SIG-M5 (cell line): Measurements from ENCODE around the gene UBE2N.

Experiments used
- DNase-seq: peaks from one replicate; lab custom pipeline; 2025; lab: John Stamatoyannopoulos, UW

Gene UBE2N

GRCh38 chr12:93379981-93380361 is 61.8 kb downstream of the UBE2N start:
- DNase-seq = no peak

GRCh38 chr12:93379326-93379980 is 62.3 kb downstream of the UBE2N start:
- no peak for DNase-seq

GRCh38 chr12:93378998-93379325 is 62.8 kb downstream of the UBE2N start:
- DNase-seq = no peak

- DNase-seq = peak; percentile 26
These were observed 63.4 kb downstream of the UBE2N start for GRCh38 chr12:93378196-93378997.

GRCh38 chr12:93377252-93378195 is 64.2 kb downstream of the UBE2N start, which contains the start of gene NUDT4:
NUDT4 (plus strand) TSS chr12:93377925; CDS start chr12:93378323, 398 bp downstream.
- peak; percentile 45 for DNase-seq

GRCh38 chr12:93376436-93377251 is 65.1 kb downstream of the UBE2N start:
- DNase-seq = no peak

- DNase-seq = no peak
These were observed 65.8 kb downstream of the UBE2N start for GRCh38 chr12:93375906-93376305.

GRCh38 chr12:93373961-93374656 is 67.6 kb downstream of the UBE2N start:
- no peak for DNase-seq

GRCh38 chr12:93370947-93371346 is 70.8 kb downstream of the UBE2N start:
- no peak for DNase-seq

GRCh38 chr12:93369505-93369904 is 72.2 kb downstream of the UBE2N start:
- no peak for DNase-seq

- DNase-seq = no peak
These were observed 73.0 kb downstream of the UBE2N start for GRCh38 chr12:93368766-93369165.

- no peak for DNase-seq
These were observed 75.3 kb downstream of the UBE2N start for GRCh38 chr12:93366422-93366821.

GRCh38 chr12:93365616-93366405 is 75.9 kb downstream of the UBE2N start:
- no peak for DNase-seq

- peak; percentile 67 for DNase-seq
These were observed 77.9 kb downstream of the UBE2N start for GRCh38 chr12:93363841-93364297.

GRCh38 chr12:93361151-93361919 is 80.4 kb downstream of the UBE2N start:
- no peak for DNase-seq

GRCh38 chr12:93360688-93361087 is 81.1 kb downstream of the UBE2N start:
- no peak for DNase-seq

- DNase-seq = no peak
These were observed 82.9 kb downstream of the UBE2N start for GRCh38 chr12:93358821-93359220.

- no peak for DNase-seq
These were observed 83.7 kb downstream of the UBE2N start for GRCh38 chr12:93358058-93358457.

- no peak for DNase-seq
These were observed 85.5 kb downstream of the UBE2N start for GRCh38 chr12:93356214-93356613.
